HepG2 (cell line): ENCODE data around the gene NDUFB3. TPM values are rescaled to one million over a fixed set of nuclear protein-coding genes. Genes with fewer than 3 reads are reported as not detected.

Experiments
- ATF6 ChIP-seq: sonication (generic); formaldehyde crosslinking; conservative IDR thresholded peaks from 2 replicates; pipeline ENCODE4 v1.4.0; 2020; ENCODE audit warnings: missing genetic modification reagents
- CHCHD3 ChIP-seq: sonication (generic); formaldehyde crosslinking; IDR thresholded peaks from 2 replicates; pipeline ENCODE4 v1.8.0; 2022; ENCODE audit warnings: mild to moderate bottlenecking, missing genetic modification reagents, moderate library complexity
- KIAA2018 ChIP-seq: sonication (generic); formaldehyde crosslinking; IDR thresholded peaks from 2 replicates; pipeline ENCODE4 v1.5.0; 2020; ENCODE audit warnings: mild to moderate bottlenecking, missing genetic modification reagents, borderline replicate concordance
- PCBP1 ChIP-seq: fragments of 200-400 bp; formaldehyde crosslinking; IDR thresholded peaks from 2 replicates; pipeline ENCODE4 v1.6.1; 2017; ENCODE audit warnings: mild to moderate bottlenecking, low read depth, low read length, borderline replicate concordance
- RFX5 ChIP-seq: IDR thresholded peaks from 2 replicates; pipeline ENCODE4 v1.6.1; 2011; ENCODE audit warnings: low read depth, low read length, improper control_type of control experiment
- ZNF431 ChIP-seq: sonication (generic); formaldehyde crosslinking; IDR thresholded peaks from 2 replicates; pipeline ENCODE4 v1.9.0; 2022; ENCODE audit warnings: missing genetic modification reagents, low read depth, mild to moderate bottlenecking, borderline replicate concordance
- ZNF564 ChIP-seq: sonication (generic); formaldehyde crosslinking; IDR thresholded peaks from 2 replicates; pipeline ENCODE4 v1.8.1; 2023; ENCODE audit warnings: mild to moderate bottlenecking, missing genetic modification reagents
- ZSCAN25 ChIP-seq: sonication (generic); formaldehyde crosslinking; IDR thresholded peaks from 2 replicates; pipeline ENCODE4 v1.8.0; 2022; ENCODE audit warnings: mild to moderate bottlenecking, missing genetic modification reagents
- polyA plus RNA-seq, 8 experiments: library from polyadenylated mRNA; depleted of rRNA in 3 of 8; stranded (reverse) in 7 of 8; unstranded in 1 of 8; fragments of >200 nt; fragmentation: Illumina TruSeq in 4 of 8; extraction: Trizol in 4 of 8; gene quantifications; 2 replicates each; pipeline versions ENCODE4 v1.2.1 to v1.2.3, GENCODE V29; 2011 to 2016; ENCODE audit warnings: low read depth in 4 of 8, missing spikeins in 1 of 8, mixed read lengths in 1 of 8; ENCODE audit not compliant: insufficient read depth in 1 of 8
- total RNA-seq, 5 experiments: library from RNA; depleted of rRNA; stranded (reverse); fragments of >200 nt; fragmentation: Illumina TruSeq; extraction: Trizol; gene quantifications; 2 replicates each; pipeline ENCODE4 v1.2.3, GENCODE V29; 2016; ENCODE audit warnings: low read depth in 1 of 5
- TF ChIP-seq, protein P1 (sequence below): sonication (generic); formaldehyde crosslinking; conservative IDR thresholded peaks from 2 replicates; pipeline ENCODE4 v1.8.1; 2023; ENCODE audit warnings: missing genetic modification reagents
- TF ChIP-seq, protein P2 (sequence below): sonication (generic); formaldehyde crosslinking; IDR thresholded peaks from 2 replicates; pipeline ENCODE4 v1.4.0; 2020; ENCODE audit warnings: mild to moderate bottlenecking, missing genetic modification reagents
- TF ChIP-seq, protein P3 (sequence below): sonication (generic); formaldehyde crosslinking; IDR thresholded peaks from 2 replicates; pipeline ENCODE4 v1.4.0; 2020; ENCODE audit warnings: mild to moderate bottlenecking, missing genetic modification reagents

Gene NDUFB3
- total and polyA plus RNA-seq, 2 of the 13 experiments (the other 11 are each of a cell fraction or from before 2014, with no cell fraction given): 50.7 to 159 TPM

DNA sequence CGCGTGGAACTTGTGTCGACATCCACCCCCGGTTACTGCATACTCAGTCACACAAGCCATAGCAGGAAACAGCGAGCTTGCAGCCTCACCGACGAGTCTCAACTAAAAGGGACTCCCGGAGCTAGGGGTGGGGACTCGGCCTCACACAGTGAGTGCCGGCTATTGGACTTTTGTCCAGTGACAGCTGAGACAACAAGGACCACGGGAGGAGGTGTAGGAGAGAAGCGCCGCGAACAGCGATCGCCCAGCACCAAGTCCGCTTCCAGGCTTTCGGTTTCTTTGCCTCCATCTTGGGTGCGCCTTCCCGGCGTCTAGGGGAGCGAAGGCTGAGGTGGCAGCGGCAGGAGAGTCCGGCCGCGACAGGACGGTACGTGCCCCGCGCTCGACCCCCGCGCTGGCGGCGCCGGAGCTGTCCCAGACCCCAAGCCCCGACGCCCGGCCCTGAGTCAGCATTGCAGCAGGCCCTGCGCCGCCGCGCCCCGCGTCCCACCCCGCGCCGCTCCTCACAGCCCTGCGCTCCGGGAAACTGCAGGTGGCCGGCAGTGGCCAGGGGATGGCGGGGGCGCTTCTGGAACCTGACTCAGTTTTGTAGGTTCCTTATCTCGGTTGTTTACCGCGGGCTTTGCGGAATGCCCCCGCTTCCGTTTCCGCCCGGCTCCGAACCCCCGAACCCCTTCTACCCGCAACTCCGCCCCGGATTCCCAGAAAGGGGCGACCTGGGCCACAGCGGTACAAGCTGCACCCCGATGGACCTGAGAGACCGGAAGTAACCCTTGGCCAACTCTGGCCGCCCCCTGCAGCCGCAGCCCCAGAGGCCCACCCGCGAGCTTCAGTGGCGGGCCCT is 44.5 kb downstream of the NDUFB3 start, which contains the start of gene CFLAR (continued):
- peak; percentile 97 for TF ChIP-seq KIAA2018 (CRISPR knock-in tag)
- no peak for TF ChIP-seq PCBP1
- TF ChIP-seq ZSCAN25 (CRISPR knock-in tag): 0 out of 2 replicates have a peak, but pooled peaks have one; percentile 24
- TF ChIP-seq RFX5: no peak
- TF ChIP-seq, protein P1, sequence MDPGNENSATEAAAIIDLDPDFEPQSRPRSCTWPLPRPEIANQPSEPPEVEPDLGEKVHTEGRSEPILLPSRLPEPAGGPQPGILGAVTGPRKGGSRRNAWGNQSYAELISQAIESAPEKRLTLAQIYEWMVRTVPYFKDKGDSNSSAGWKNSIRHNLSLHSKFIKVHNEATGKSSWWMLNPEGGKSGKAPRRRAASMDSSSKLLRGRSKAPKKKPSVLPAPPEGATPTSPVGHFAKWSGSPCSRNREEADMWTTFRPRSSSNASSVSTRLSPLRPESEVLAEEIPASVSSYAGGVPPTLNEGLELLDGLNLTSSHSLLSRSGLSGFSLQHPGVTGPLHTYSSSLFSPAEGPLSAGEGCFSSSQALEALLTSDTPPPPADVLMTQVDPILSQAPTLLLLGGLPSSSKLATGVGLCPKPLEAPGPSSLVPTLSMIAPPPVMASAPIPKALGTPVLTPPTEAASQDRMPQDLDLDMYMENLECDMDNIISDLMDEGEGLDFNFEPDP (CRISPR knock-in tag): no peak
- 0 out of 2 replicates have a peak, but pooled peaks have one; percentile 31 for TF ChIP-seq ATF6 (CRISPR knock-in tag)
- TF ChIP-seq CHCHD3 (CRISPR knock-in tag): no peak; the same call in 1 of the 2 replicates
- peak; percentile 83; the same call in 1 of the 2 replicates for TF ChIP-seq ZNF564 (CRISPR knock-in tag)
- TF ChIP-seq, protein P2, sequence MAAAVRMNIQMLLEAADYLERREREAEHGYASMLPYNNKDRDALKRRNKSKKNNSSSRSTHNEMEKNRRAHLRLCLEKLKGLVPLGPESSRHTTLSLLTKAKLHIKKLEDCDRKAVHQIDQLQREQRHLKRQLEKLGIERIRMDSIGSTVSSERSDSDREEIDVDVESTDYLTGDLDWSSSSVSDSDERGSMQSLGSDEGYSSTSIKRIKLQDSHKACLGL (CRISPR knock-in tag): peak; percentile 94
- TF ChIP-seq ZNF431: peak; percentile 92; the same call in 1 of the 2 replicates
- TF ChIP-seq, protein P3, sequence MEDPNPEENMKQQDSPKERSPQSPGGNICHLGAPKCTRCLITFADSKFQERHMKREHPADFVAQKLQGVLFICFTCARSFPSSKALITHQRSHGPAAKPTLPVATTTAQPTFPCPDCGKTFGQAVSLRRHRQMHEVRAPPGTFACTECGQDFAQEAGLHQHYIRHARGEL (CRISPR knock-in tag): no peak
